ENCODE data around the gene WNT4.

GRCh38 chr1:22153660-22154437 is 11.0 kb upstream of the WNT4 start:
- TF ChIP-seq CTCF (conservative IDR thresholded peaks at IDR 0.05 in 1 of 2, IDR thresholded peaks at IDR 0.05 in 1 of 2; ENCODE audit: extremely low read depth in 1 of 2, insufficient read depth in 1 of 2, low read depth in 1 of 2, low read length in 2 of 2) = no peak
- no peak for TF ChIP-seq EZH2 (IDR thresholded peaks at IDR 0.05; ENCODE audit: borderline replicate concordance, low read length)
